Body of pancreas (tissue), 4 donors: ENCODE measurements around the gene ARL16.

Experiments used
- POLR2A ChIP-seq, 3 donors: fragments of 450-650 bp; IDR thresholded peaks; one replicate each; pipeline ENCODE4 v1.6.1; 2016; ENCODE audit warnings: antibody characterized with exemption in 3 of 3, mild to moderate bottlenecking in 2 of 3
- TF ChIP-seq, protein P1 (sequence below), 7 experiments: fragments of 450-650 bp in 4 of 7; fragments of 200-600 bp in 3 of 7; sonication (generic) in 3 of 7; IDR thresholded peaks; one replicate each; pipeline ENCODE4 v1.5.1; 2016 to 2019; ENCODE audit warnings: antibody characterized with exemption in 7 of 7

DNA sequence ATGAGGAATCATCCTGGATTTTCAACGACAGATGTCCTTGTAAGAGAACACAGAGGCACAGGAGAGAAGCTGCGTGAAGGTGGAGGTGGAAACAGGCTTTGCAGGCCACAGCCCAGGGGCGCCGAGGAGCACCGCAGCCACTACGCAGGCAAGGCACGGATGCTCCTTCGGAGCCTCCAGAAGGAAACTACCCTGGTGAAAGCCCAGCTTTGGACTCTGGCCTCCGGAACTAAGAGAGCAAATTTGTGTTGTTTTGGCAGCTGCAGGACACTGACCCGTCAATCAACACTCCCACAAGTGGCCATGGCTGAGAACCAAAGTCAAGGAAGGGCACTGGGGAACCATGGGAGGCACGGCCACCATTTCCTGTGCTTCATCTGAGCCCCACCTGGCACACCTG lies 3.4 kb downstream of the ARL16 start:
- TF ChIP-seq, protein P1, sequence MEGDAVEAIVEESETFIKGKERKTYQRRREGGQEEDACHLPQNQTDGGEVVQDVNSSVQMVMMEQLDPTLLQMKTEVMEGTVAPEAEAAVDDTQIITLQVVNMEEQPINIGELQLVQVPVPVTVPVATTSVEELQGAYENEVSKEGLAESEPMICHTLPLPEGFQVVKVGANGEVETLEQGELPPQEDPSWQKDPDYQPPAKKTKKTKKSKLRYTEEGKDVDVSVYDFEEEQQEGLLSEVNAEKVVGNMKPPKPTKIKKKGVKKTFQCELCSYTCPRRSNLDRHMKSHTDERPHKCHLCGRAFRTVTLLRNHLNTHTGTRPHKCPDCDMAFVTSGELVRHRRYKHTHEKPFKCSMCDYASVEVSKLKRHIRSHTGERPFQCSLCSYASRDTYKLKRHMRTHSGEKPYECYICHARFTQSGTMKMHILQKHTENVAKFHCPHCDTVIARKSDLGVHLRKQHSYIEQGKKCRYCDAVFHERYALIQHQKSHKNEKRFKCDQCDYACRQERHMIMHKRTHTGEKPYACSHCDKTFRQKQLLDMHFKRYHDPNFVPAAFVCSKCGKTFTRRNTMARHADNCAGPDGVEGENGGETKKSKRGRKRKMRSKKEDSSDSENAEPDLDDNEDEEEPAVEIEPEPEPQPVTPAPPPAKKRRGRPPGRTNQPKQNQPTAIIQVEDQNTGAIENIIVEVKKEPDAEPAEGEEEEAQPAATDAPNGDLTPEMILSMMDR (IDR thresholded peaks at IDR 0.05) = no peak
- no peak for TF ChIP-seq POLR2A (IDR thresholded peaks at IDR 0.05)
